Loucy (cell line): Measurements from ENCODE around the gene MCM9.

Experiments used
- H2AFZ ChIP-seq: fragments of 200-600 bp; sonication (generic); 2 replicates; pipeline ENCODE4 v1.6.0; 2016; ENCODE audit warnings: antibody characterized with exemption, mild to moderate bottlenecking, low read length, moderate library complexity
- H3F3A ChIP-seq: fragments of 200-600 bp; 2 replicates; pipeline ENCODE4 v1.6.0; 2016; ENCODE audit warnings: antibody characterized with exemption, low read depth, mild to moderate bottlenecking
- H3K27me3 ChIP-seq: fragments of 200-600 bp; sonication (generic); 2 replicates; pipeline ENCODE4 v1.6.1; 2014; ENCODE audit warnings: low read length, mild to moderate bottlenecking; ENCODE audit not compliant: insufficient read depth, poor library complexity, severe bottlenecking
- H3K36me3 ChIP-seq: fragments of 200-600 bp; sonication (generic); 2 replicates; pipeline ENCODE4 v1.6.1; 2016; ENCODE audit warnings: low read length; ENCODE audit not compliant: insufficient read depth
- H3K4me1 ChIP-seq: fragments of 200-600 bp; sonication (generic); 2 replicates; pipeline ENCODE4 v1.5.1; 2014; ENCODE audit warnings: low read length, mild to moderate bottlenecking; ENCODE audit not compliant: insufficient read depth, poor library complexity, severe bottlenecking
- H3K4me2 ChIP-seq: fragments of 200-600 bp; sonication (generic); 2 replicates; pipeline ENCODE4 v1.6.0; 2014; ENCODE audit warnings: antibody characterized with exemption, low read length, low read depth, mild to moderate bottlenecking; ENCODE audit not compliant: poor library complexity, severe bottlenecking
- H3K4me3 ChIP-seq: fragments of 200-600 bp; sonication (generic); 2 replicates; pipeline ENCODE4 v1.5.1; 2014; ENCODE audit warnings: low read length, mild to moderate bottlenecking, mixed read lengths; ENCODE audit not compliant: poor library complexity, severe bottlenecking
- H3K79me2 ChIP-seq: fragments of 200-600 bp; sonication (generic); 2 replicates; pipeline ENCODE4 v1.6.1; 2014; ENCODE audit warnings: low read length; ENCODE audit not compliant: insufficient read depth
- H3K9ac ChIP-seq: fragments of 200-600 bp; sonication (generic); 2 replicates; pipeline ENCODE4 v1.6.0; 2014; ENCODE audit warnings: mild to moderate bottlenecking, low read depth, low read length, moderate library complexity; ENCODE audit not compliant: poor library complexity, severe bottlenecking
- H3K9me2 ChIP-seq: fragments of 200-600 bp; sonication (generic); replicated peaks from 2 replicates; pipeline ENCODE4 v1.6.1; 2016; ENCODE audit warnings: low read depth, low read length, mixed read lengths
- H3K9me3 ChIP-seq: fragments of 200-600 bp; sonication (generic); 2 replicates; pipeline ENCODE4 v1.6.1; 2014; ENCODE audit warnings: mild to moderate bottlenecking, antibody characterized with exemption, low read length, low read depth; ENCODE audit not compliant: insufficient read depth
- H4K20me1 ChIP-seq: fragments of 200-600 bp; sonication (generic); 2 replicates; pipeline ENCODE4 v1.6.0; 2014; ENCODE audit warnings: antibody characterized with exemption, low read length, mild to moderate bottlenecking; ENCODE audit not compliant: insufficient read depth, poor library complexity, severe bottlenecking
- EZH2phosphoT487 ChIP-seq: fragments of 200-600 bp; IDR thresholded peaks from 2 replicates; pipeline ENCODE4 v1.6.1; 2018; ENCODE audit warnings: antibody characterized with exemption, mild to moderate bottlenecking, moderate library complexity, borderline replicate concordance
- TF ChIP-seq, protein P1 (sequence below): fragments of 200-600 bp; sonication (generic); conservative IDR thresholded peaks from 2 replicates; pipeline ENCODE4 v1.5.1; 2014; ENCODE audit warnings: mild to moderate bottlenecking, antibody characterized with exemption, low read length

Gene MCM9

DNA sequence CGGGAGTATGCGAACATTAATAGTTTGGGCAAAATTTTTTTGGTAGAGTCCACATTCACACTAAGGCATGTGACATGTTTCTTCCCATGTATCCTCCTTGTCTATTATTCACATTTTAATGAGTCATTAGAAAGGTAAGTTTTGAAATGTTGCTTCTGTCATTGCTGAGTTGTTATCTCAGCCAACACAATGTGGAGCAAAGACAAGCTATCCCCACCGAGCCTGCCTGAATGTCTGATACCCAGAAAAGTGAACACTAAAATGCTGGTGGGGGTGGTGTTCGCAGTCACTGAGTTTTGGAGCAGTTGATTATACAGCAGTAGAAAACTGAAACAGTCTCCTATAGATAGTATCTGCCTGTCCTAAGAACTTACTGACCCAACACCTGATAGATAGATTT, 109.3 kb downstream of the MCM9 start:
- no peak overlapping the region for H3K9ac ChIP-seq
- no peaks in the 10 kb centered on the region for H3K9me3 ChIP-seq
- no peaks in the 10 kb centered on the region for H4K20me1 ChIP-seq
- no peak for TF ChIP-seq EZH2phosphoT487
- TF ChIP-seq, protein P1, sequence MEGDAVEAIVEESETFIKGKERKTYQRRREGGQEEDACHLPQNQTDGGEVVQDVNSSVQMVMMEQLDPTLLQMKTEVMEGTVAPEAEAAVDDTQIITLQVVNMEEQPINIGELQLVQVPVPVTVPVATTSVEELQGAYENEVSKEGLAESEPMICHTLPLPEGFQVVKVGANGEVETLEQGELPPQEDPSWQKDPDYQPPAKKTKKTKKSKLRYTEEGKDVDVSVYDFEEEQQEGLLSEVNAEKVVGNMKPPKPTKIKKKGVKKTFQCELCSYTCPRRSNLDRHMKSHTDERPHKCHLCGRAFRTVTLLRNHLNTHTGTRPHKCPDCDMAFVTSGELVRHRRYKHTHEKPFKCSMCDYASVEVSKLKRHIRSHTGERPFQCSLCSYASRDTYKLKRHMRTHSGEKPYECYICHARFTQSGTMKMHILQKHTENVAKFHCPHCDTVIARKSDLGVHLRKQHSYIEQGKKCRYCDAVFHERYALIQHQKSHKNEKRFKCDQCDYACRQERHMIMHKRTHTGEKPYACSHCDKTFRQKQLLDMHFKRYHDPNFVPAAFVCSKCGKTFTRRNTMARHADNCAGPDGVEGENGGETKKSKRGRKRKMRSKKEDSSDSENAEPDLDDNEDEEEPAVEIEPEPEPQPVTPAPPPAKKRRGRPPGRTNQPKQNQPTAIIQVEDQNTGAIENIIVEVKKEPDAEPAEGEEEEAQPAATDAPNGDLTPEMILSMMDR: no peak
- H3K36me3 ChIP-seq: peaks cover 59% of the 10 kb centered on the region; the same call in 1 of the 2 replicates
- no peaks in the 10 kb centered on the region for H3K9me2 ChIP-seq
- H3F3A ChIP-seq: no peaks in the 10 kb centered on the region
- no peaks in the 10 kb centered on the region for H3K4me1 ChIP-seq
- H2AFZ ChIP-seq: no peak overlapping the region
- H3K79me2 ChIP-seq: no peaks in the 10 kb centered on the region
- H3K4me2 ChIP-seq: no peak overlapping the region
- H3K27me3 ChIP-seq: no peaks in the 10 kb centered on the region
- H3K4me3 ChIP-seq: no peak overlapping the region

DNA sequence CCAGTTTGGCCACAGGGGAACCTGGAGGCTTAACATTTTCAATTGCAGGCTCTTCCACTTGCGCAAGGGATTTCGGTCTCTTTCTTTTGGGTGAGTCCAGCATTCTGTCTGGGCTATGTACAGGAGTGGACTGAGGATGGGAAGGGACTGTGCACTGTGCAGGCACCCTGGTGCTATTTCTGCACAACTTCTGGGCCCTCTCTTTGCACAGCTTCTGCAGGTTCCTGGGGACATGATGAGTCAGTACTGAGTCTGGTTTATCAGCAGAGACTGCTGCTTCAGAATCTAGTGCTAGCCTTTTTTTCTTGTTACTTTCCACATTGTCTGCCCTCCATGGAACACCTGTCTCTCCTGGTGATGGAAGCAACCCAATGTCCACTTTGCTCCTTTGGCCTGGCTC, 119.5 kb downstream of the MCM9 start:
- Histone ChIP-seq H3K4me2 (no peak overlapping the region), H3K4me1 (peaks cover 28% of the 10 kb centered on the region), H2AFZ (no peak overlapping the region), H3K9me3 (no peaks in the 10 kb centered on the region; the same call in 1 of the 2 replicates), H3K36me3 (peaks cover 11% of the 10 kb centered on the region; the same call in 1 of the 2 replicates), H4K20me1 (no peaks in the 10 kb centered on the region), H3K9me2 (no peaks in the 10 kb centered on the region), H3K27me3 (no peaks in the 10 kb centered on the region), H3K79me2 (no peaks in the 10 kb centered on the region), H3F3A (peaks cover 6% of the 10 kb centered on the region; the same call in 1 of the 2 replicates), H3K9ac (no peak overlapping the region), H3K4me3 (no peak overlapping the region)
- TF ChIP-seq, protein P1: no peak
- no peak for TF ChIP-seq EZH2phosphoT487

DNA sequence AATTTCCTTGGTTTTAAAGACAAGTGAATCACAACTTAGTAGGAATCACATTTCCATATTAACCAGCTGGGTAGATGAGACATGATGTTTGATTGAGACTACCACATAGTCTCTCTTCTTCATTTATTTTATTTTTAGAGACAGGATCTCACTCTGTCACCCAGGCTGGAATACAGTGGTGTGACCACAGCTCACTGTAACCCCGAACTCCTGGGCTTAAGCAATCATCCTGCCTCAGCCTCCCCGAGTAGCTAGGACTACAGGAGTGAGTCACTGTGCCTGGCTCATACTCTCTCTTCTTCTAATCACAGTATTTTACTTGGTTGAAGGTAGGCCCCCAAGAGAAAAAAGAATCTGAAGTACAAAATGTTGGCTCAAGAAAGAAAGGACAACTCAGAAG, 121.2 kb downstream of the MCM9 start:
- Histone ChIP-seq H3K36me3 (peaks cover 11% of the 10 kb centered on the region; the same call in 1 of the 2 replicates), H3K4me1 (peaks cover 45% of the 10 kb centered on the region), H2AFZ (no peak overlapping the region), H3K9ac (no peak overlapping the region), H4K20me1 (no peaks in the 10 kb centered on the region), H3K4me3 (no peak overlapping the region), H3F3A (peaks cover 10% of the 10 kb centered on the region), H3K4me2 (no peak overlapping the region), H3K79me2 (no peaks in the 10 kb centered on the region), H3K27me3 (no peaks in the 10 kb centered on the region), H3K9me3 (no peaks in the 10 kb centered on the region), H3K9me2 (no peaks in the 10 kb centered on the region)
- TF ChIP-seq, protein P1: no peak
- no peak for TF ChIP-seq EZH2phosphoT487
